ENCODE measurements around the gene LRRC40.

The LRRC40 gene

GRCh38 chr1:70134148-70134547, 71.2 kb downstream of the LRRC40 start:
- Histone ChIP-seq H3K36me3 (ENCODE audit: control insufficient read depth, insufficient read depth, low read length) (no peaks in the 10 kb centered on the region), H3K4me3 (ENCODE audit: low read depth, low read length) (peak overlapping the region; percentile 25; the same call in 1 of the 2 replicates), H3K4me1 (ENCODE audit: control insufficient read depth, insufficient read depth, low read length) (peaks cover 17% of the 10 kb centered on the region), H3K27me3 (ENCODE audit: control insufficient read depth, insufficient read depth, low read length) (no peaks in the 10 kb centered on the region), H3K27ac (ENCODE audit: low read depth, low read length) (peak overlapping the region; percentile 65; the same call in 1 of the 2 replicates), H3K9ac (ENCODE audit: low read length) (no peak overlapping the region), H3K9me3 (ENCODE audit: control insufficient read depth, insufficient read depth, low read depth, low read length) (no peaks in the 10 kb centered on the region)

GRCh38 chr1:70117046-70117445, 88.3 kb downstream of the LRRC40 start:
- Histone ChIP-seq H3K4me1 (ENCODE audit: control insufficient read depth, insufficient read depth, low read length) (no peaks in the 10 kb centered on the region), H3K27me3 (ENCODE audit: control insufficient read depth, insufficient read depth, low read length) (no peaks in the 10 kb centered on the region), H3K27ac (ENCODE audit: low read depth, low read length) (no peak overlapping the region), H3K9me3 (ENCODE audit: control insufficient read depth, insufficient read depth, low read depth, low read length) (no peaks in the 10 kb centered on the region), H3K4me3 (ENCODE audit: low read depth, low read length) (no peak overlapping the region), H3K36me3 (ENCODE audit: control insufficient read depth, insufficient read depth, low read length) (no peaks in the 10 kb centered on the region), H3K9ac (ENCODE audit: low read length) (no peak overlapping the region)

DNA sequence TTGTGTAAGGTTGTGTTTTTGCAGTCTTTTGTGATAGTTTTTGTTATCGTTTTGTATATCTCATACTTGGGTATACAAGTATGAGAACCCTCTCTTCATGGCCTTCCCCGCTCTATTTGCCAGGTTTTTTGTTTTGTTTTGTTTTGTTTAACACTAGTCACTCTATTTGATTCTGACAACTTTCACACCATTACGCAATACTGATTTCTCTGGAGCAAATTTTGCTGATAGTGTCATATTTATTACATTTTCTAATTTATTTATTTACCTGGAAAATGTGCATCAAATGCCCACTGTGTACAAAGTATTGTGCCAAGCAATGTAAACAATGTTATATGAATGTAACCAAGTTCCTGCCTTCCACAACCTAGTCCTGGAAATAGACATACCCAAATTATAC, 90.1 kb downstream of the LRRC40 start:
- no peak overlapping the region for H3K9ac ChIP-seq (ENCODE audit: low read length)
- no peak overlapping the region for H3K4me3 ChIP-seq (ENCODE audit: low read depth, low read length)
- no peak overlapping the region for H3K27ac ChIP-seq (ENCODE audit: low read depth, low read length)
- no peaks in the 10 kb centered on the region for H3K36me3 ChIP-seq (ENCODE audit: control insufficient read depth, insufficient read depth, low read length)
- H3K4me1 ChIP-seq (ENCODE audit: control insufficient read depth, insufficient read depth, low read length), result no peaks in the 10 kb centered on the region
- H3K9me3 ChIP-seq (ENCODE audit: control insufficient read depth, insufficient read depth, low read depth, low read length), result no peaks in the 10 kb centered on the region
- H3K27me3 ChIP-seq (ENCODE audit: control insufficient read depth, insufficient read depth, low read length), result no peaks in the 10 kb centered on the region

DNA sequence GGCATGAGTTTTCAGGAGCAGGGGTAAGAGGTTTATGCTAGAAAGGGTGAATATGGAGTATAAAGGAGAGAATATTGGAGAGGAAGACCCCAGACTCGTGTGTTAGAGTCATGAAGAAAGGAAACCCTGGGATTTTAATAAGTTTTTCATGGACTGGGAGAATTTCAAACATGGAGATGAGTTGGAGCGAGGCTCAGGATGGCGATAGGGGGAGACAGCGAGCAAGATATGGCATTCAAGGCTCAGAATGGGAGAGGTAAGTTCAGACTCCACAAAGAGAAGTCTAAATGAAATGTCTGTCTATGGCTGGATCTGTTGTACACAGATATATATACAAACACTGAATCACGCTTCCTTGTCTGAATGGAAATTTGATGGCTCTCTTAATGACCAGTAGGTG, 92.5 kb downstream of the LRRC40 start:
- Histone ChIP-seq H3K9ac (ENCODE audit: low read length) (no peak overlapping the region), H3K36me3 (ENCODE audit: control insufficient read depth, insufficient read depth, low read length) (no peaks in the 10 kb centered on the region), H3K27ac (ENCODE audit: low read depth, low read length) (no peak overlapping the region)

DNA sequence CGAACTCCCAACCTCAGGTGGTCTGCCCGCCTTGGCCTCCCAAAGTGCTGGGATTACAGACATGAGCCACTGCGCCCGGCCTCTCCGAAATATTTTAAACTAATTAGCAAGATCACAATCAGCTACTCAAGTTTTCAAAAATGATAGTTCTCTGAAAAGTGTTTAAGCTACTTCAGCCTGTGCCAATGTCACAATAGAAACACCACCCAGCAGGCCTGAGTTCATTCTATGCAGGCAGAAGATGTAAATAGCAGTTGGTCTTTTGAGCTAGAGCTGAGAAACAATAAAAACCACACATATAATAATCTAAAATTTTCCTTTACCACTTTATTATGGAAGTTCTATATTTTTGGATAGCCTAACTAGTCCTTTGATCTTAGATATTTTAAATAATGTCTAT, 96.1 kb downstream of the LRRC40 start:
- no peaks in the 10 kb centered on the region for H3K9me3 ChIP-seq (ENCODE audit: control insufficient read depth, insufficient read depth, low read depth, low read length)
- no peaks in the 10 kb centered on the region for H3K27me3 ChIP-seq (ENCODE audit: control insufficient read depth, insufficient read depth, low read length)
- H3K4me1 ChIP-seq (ENCODE audit: control insufficient read depth, insufficient read depth, low read length), result no peaks in the 10 kb centered on the region
- no peak overlapping the region for H3K4me3 ChIP-seq (ENCODE audit: low read depth, low read length)
- H3K36me3 ChIP-seq (ENCODE audit: control insufficient read depth, insufficient read depth, low read length), result no peaks in the 10 kb centered on the region
- H3K27ac ChIP-seq (ENCODE audit: low read depth, low read length), result no peak overlapping the region
- no peak overlapping the region for H3K9ac ChIP-seq (ENCODE audit: low read length)

More for the DNA sequence above, 92.5 kb downstream of the LRRC40 start:
- Histone ChIP-seq H3K9me3 (ENCODE audit: control insufficient read depth, insufficient read depth, low read depth, low read length) (no peaks in the 10 kb centered on the region), H3K4me1 (ENCODE audit: control insufficient read depth, insufficient read depth, low read length) (no peaks in the 10 kb centered on the region), H3K27me3 (ENCODE audit: control insufficient read depth, insufficient read depth, low read length) (no peaks in the 10 kb centered on the region), H3K4me3 (ENCODE audit: low read depth, low read length) (no peak overlapping the region)

GRCh38 chr1:70103770-70104169, 101.6 kb downstream of the LRRC40 start:
- Histone ChIP-seq H3K27me3 (ENCODE audit: control insufficient read depth, insufficient read depth, low read length) (no peaks in the 10 kb centered on the region), H3K9ac (ENCODE audit: low read length) (no peak overlapping the region), H3K4me3 (ENCODE audit: low read depth, low read length) (no peak overlapping the region), H3K36me3 (ENCODE audit: control insufficient read depth, insufficient read depth, low read length) (no peaks in the 10 kb centered on the region), H3K9me3 (ENCODE audit: control insufficient read depth, insufficient read depth, low read depth, low read length) (no peaks in the 10 kb centered on the region), H3K4me1 (ENCODE audit: control insufficient read depth, insufficient read depth, low read length) (no peaks in the 10 kb centered on the region), H3K27ac (ENCODE audit: low read depth, low read length) (no peak overlapping the region)

GRCh38 chr1:70101774-70102173, 103.6 kb downstream of the LRRC40 start:
- H3K9ac ChIP-seq (ENCODE audit: low read length), result no peak overlapping the region
- no peak overlapping the region for H3K27ac ChIP-seq (ENCODE audit: low read depth, low read length)
- no peaks in the 10 kb centered on the region for H3K9me3 ChIP-seq (ENCODE audit: control insufficient read depth, insufficient read depth, low read depth, low read length)
- no peaks in the 10 kb centered on the region for H3K36me3 ChIP-seq (ENCODE audit: control insufficient read depth, insufficient read depth, low read length)
- no peak overlapping the region for H3K4me3 ChIP-seq (ENCODE audit: low read depth, low read length)
- H3K4me1 ChIP-seq (ENCODE audit: control insufficient read depth, insufficient read depth, low read length), result no peaks in the 10 kb centered on the region
- H3K27me3 ChIP-seq (ENCODE audit: control insufficient read depth, insufficient read depth, low read length), result no peaks in the 10 kb centered on the region

GRCh38 chr1:70101231-70101630, 104.1 kb downstream of the LRRC40 start:
- Histone ChIP-seq H3K36me3 (ENCODE audit: control insufficient read depth, insufficient read depth, low read length) (no peaks in the 10 kb centered on the region), H3K9me3 (ENCODE audit: control insufficient read depth, insufficient read depth, low read depth, low read length) (no peaks in the 10 kb centered on the region), H3K27ac (ENCODE audit: low read depth, low read length) (no peak overlapping the region), H3K4me1 (ENCODE audit: control insufficient read depth, insufficient read depth, low read length) (no peaks in the 10 kb centered on the region), H3K4me3 (ENCODE audit: low read depth, low read length) (no peak overlapping the region), H3K27me3 (ENCODE audit: control insufficient read depth, insufficient read depth, low read length) (no peaks in the 10 kb centered on the region), H3K9ac (ENCODE audit: low read length) (no peak overlapping the region)
